Measurements from ENCODE around the gene EIF4E. TPM values are rescaled to one million over a fixed set of nuclear protein-coding genes. Genes with fewer than 3 reads are reported as not detected.

The EIF4E gene
- total and polyA plus RNA-seq, 2 donors (not counting 1 experiment from before 2014, with no cell fraction given), result 20.9 to 71.2 TPM

GRCh38 chr4:98861100-98861884 is 67.6 kb downstream of the EIF4E start:
- Histone ChIP-seq H3K79me2 (ENCODE audit: control insufficient read depth, insufficient read depth, low read length) (no peaks in the 10 kb centered on the region), H3K36me3 (replicated peaks in 1 of 2; ENCODE audit: control extremely low read depth in 1 of 2, control insufficient read depth in 1 of 2, extremely low read depth in 1 of 2, insufficient read depth in 2 of 2, low read length in 1 of 2) (no peaks in the 10 kb centered on the region), H3K4me3 (ENCODE audit: control extremely low read depth in 1 of 5, extremely low read depth in 1 of 5, insufficient read depth in 1 of 5, low read depth in 2 of 5, low read length in 4 of 5) (no peak overlapping the region), H3K9me3 (ENCODE audit: control extremely low read depth in 1 of 3, control insufficient read depth in 2 of 3, insufficient read depth in 1 of 3, low read length in 2 of 3) (no peaks in the 10 kb centered on the region), H2AFZ (ENCODE audit: insufficient read depth, low read depth, low read length, poor library complexity, severe bottlenecking) (no peak overlapping the region), H3K27ac (ENCODE audit: low read length in 2 of 2) (no peak overlapping the region), H4K20me1 (ENCODE audit: control insufficient read depth, insufficient read depth, low read length, poor library complexity, severe bottlenecking) (no peaks in the 10 kb centered on the region), H3K9ac (ENCODE audit: low read length) (no peak overlapping the region), H3K4me1 (ENCODE audit: control insufficient read depth in 2 of 2, insufficient read depth in 2 of 2, low read length in 2 of 2) (no peaks in the 10 kb centered on the region), H3K4me2 (replicated peaks; ENCODE audit: low read depth, low read length, poor library complexity, severe bottlenecking) (no peak overlapping the region), H3K27me3 (replicated peaks in 1 of 4; ENCODE audit: control extremely low read depth in 1 of 4, control insufficient read depth in 3 of 4, insufficient read depth in 4 of 4, low read length in 3 of 4) (no peaks in the 10 kb centered on the region)
- no peaks in the 10 kb centered on the region for H3K9me3 Mint-ChIP-seq (ENCODE audit: insufficient read depth)
- ChIA-PET CTCF (interaction anchor here (0.5 kb wide), 1 partner anchor 395 kb away, joined by 3 read pairs; no protein-coding TSS in a partner anchor), POLR2A (no interaction called here)
- H3K27ac Mint-ChIP-seq, result no peak overlapping the region
- H3K27me3 Mint-ChIP-seq, result peaks cover 7% of the 10 kb centered on the region
- no peaks in the 10 kb centered on the region for H3K4me1 Mint-ChIP-seq
- 100% methylated on average over 1 of the region's 3 CpGs for WGBS (ENCODE audit: insufficient coverage)
- no peak overlapping the region for H3K4me3 Mint-ChIP-seq
- no peak for DNase-seq
- TF ChIP-seq EZH2 (IDR thresholded peaks at IDR 0.05; ENCODE audit: borderline replicate concordance, insufficient read depth, low read depth, low read length, poor library complexity, severe bottlenecking), result no peak
- no peak for TF ChIP-seq CTCF (IDR thresholded peaks at IDR 0.05)
- ATAC-seq (ENCODE audit: low read depth), result no peak
- intact Hi-C loops (cut with micrococcal nuclease), result no loop called here

GRCh38 chr4:98851806-98852205 is 77.1 kb downstream of the EIF4E start:
- Histone ChIP-seq H3K9ac (ENCODE audit: low read length) (no peak overlapping the region), H3K79me2 (ENCODE audit: control insufficient read depth, insufficient read depth, low read length) (no peaks in the 10 kb centered on the region), H3K4me2 (replicated peaks; ENCODE audit: low read depth, low read length, poor library complexity, severe bottlenecking) (no peak overlapping the region), H3K27me3 (replicated peaks in 1 of 4; ENCODE audit: control extremely low read depth in 1 of 4, control insufficient read depth in 3 of 4, insufficient read depth in 4 of 4, low read length in 3 of 4) (peaks cover 0 to 4% (median 1%) of the 10 kb centered on the region in 4 experiments), H3K4me1 (ENCODE audit: control insufficient read depth in 2 of 2, insufficient read depth in 2 of 2, low read length in 2 of 2) (no peaks in the 10 kb centered on the region), H2AFZ (ENCODE audit: insufficient read depth, low read depth, low read length, poor library complexity, severe bottlenecking) (no peak overlapping the region), H4K20me1 (ENCODE audit: control insufficient read depth, insufficient read depth, low read length, poor library complexity, severe bottlenecking) (no peaks in the 10 kb centered on the region), H3K4me3 (ENCODE audit: control extremely low read depth in 1 of 5, extremely low read depth in 1 of 5, insufficient read depth in 1 of 5, low read depth in 2 of 5, low read length in 4 of 5) (no peak overlapping the region), H3K36me3 (replicated peaks in 1 of 2; ENCODE audit: control extremely low read depth in 1 of 2, control insufficient read depth in 1 of 2, extremely low read depth in 1 of 2, insufficient read depth in 2 of 2, low read length in 1 of 2) (no peaks in the 10 kb centered on the region), H3K9me3 (ENCODE audit: control extremely low read depth in 1 of 3, control insufficient read depth in 2 of 3, insufficient read depth in 1 of 3, low read length in 2 of 3) (peaks cover 0 to 1% (median 0%) of the 10 kb centered on the region in 3 donors), H3K27ac (ENCODE audit: low read length in 2 of 2) (no peak overlapping the region)
- intact Hi-C loops (cut with micrococcal nuclease), result no loop called here
- no peak for DNase-seq
- H3K9me3 Mint-ChIP-seq (ENCODE audit: insufficient read depth), result no peaks in the 10 kb centered on the region
- H3K4me3 Mint-ChIP-seq, result no peak overlapping the region
- ChIA-PET POLR2A (no interaction called here), CTCF (interaction anchor here (1.0 kb wide), 1 partner anchor 384 kb away, joined by 3 read pairs; no protein-coding TSS in a partner anchor)
- no peak for TF ChIP-seq EZH2 (IDR thresholded peaks at IDR 0.05; ENCODE audit: borderline replicate concordance, insufficient read depth, low read depth, low read length, poor library complexity, severe bottlenecking)
- TF ChIP-seq CTCF (IDR thresholded peaks at IDR 0.05), result no peak
- ATAC-seq (ENCODE audit: low read depth), result no peak
- H3K27me3 Mint-ChIP-seq, result peaks cover 34% of the 10 kb centered on the region
- H3K4me1 Mint-ChIP-seq, result no peaks in the 10 kb centered on the region
- no CpG with 5 or more reads among the region's 3 CpGs for WGBS (ENCODE audit: insufficient coverage)
- H3K27ac Mint-ChIP-seq, result no peak overlapping the region

Measured in B cell (primary cell).